ENCODE results near the gene CSF2. TPM values are rescaled to one million over a fixed set of nuclear protein-coding genes. Genes with fewer than 3 reads are reported as not detected.

Gene CSF2
- total RNA-seq, 1 donor from 2014 or later, result not detected

GRCh38 chr5:132094393-132095076 is 20.9 kb downstream of the CSF2 start:
- peaks cover 15% of the 10 kb centered on the region for H3K4me1 ChIP-seq
- no peak overlapping the region for H3K27ac ChIP-seq (replicated peaks)
- H3K36me3 ChIP-seq, result no peaks in the 10 kb centered on the region
- H3K27me3 ChIP-seq (ENCODE audit: low read depth), result no peaks in the 10 kb centered on the region
- H3K4me3 ChIP-seq, result no peak overlapping the region
- intact Hi-C loops (cut with micrococcal nuclease), result no loop called here
- no peaks in the 10 kb centered on the region for H3K9me3 ChIP-seq (replicated peaks)
- TF ChIP-seq CTCF (IDR thresholded peaks at IDR 0.05; ENCODE audit: borderline replicate concordance), result no peak
- DNase-seq, result no peak

GRCh38 chr5:132095077-132095410 is 21.5 kb downstream of the CSF2 start:
- no peaks in the 10 kb centered on the region for H3K9me3 ChIP-seq (replicated peaks)
- H3K36me3 ChIP-seq, result no peaks in the 10 kb centered on the region
- H3K27me3 ChIP-seq (ENCODE audit: low read depth), result no peaks in the 10 kb centered on the region
- no peak for TF ChIP-seq CTCF (IDR thresholded peaks at IDR 0.05; ENCODE audit: borderline replicate concordance)
- no peak for DNase-seq
- peaks cover 15% of the 10 kb centered on the region for H3K4me1 ChIP-seq
- intact Hi-C loops (cut with micrococcal nuclease), result no loop called here
- H3K27ac ChIP-seq (replicated peaks), result no peak overlapping the region
- H3K4me3 ChIP-seq, result no peak overlapping the region

GRCh38 chr5:132095424-132095972 is 21.9 kb downstream of the CSF2 start:
- H3K4me1 ChIP-seq, result peaks cover 15% of the 10 kb centered on the region
- no peak for TF ChIP-seq CTCF (IDR thresholded peaks at IDR 0.05; ENCODE audit: borderline replicate concordance)
- intact Hi-C loops (cut with micrococcal nuclease), result no loop called here
- H3K27ac ChIP-seq (replicated peaks), result no peak overlapping the region
- DNase-seq, result no peak
- H3K27me3 ChIP-seq (ENCODE audit: low read depth), result no peaks in the 10 kb centered on the region
- no peaks in the 10 kb centered on the region for H3K9me3 ChIP-seq (replicated peaks)
- H3K36me3 ChIP-seq, result no peaks in the 10 kb centered on the region
- H3K4me3 ChIP-seq, result no peak overlapping the region

- intact Hi-C loops (cut with micrococcal nuclease), result no loop called here
- Histone ChIP-seq H3K27me3 (ENCODE audit: low read depth) (peaks cover 3% of the 10 kb centered on the region), H3K4me1 (peaks cover 15% of the 10 kb centered on the region), H3K27ac (replicated peaks) (no peak overlapping the region), H3K4me3 (no peak overlapping the region), H3K9me3 (replicated peaks) (no peaks in the 10 kb centered on the region), H3K36me3 (no peaks in the 10 kb centered on the region)
- TF ChIP-seq CTCF (IDR thresholded peaks at IDR 0.05; ENCODE audit: borderline replicate concordance), result no peak
- DNase-seq, result no peak
Measured at GRCh38 chr5:132096904-132097303, 23.3 kb downstream of the CSF2 start.

GRCh38 chr5:132098151-132098594 is 24.6 kb downstream of the CSF2 start:
- intact Hi-C loops (cut with micrococcal nuclease), result no loop called here
- Histone ChIP-seq H3K4me1 (peaks cover 20% of the 10 kb centered on the region), H3K27ac (replicated peaks) (no peak overlapping the region), H3K4me3 (no peak overlapping the region), H3K9me3 (replicated peaks) (no peaks in the 10 kb centered on the region), H3K27me3 (ENCODE audit: low read depth) (peaks cover 3% of the 10 kb centered on the region), H3K36me3 (no peaks in the 10 kb centered on the region)
- no peak for TF ChIP-seq CTCF (IDR thresholded peaks at IDR 0.05; ENCODE audit: borderline replicate concordance)
- no peak for DNase-seq
